IMR-90 (cell line): ENCODE data around the gene PRODH2.

ENCODE experiments used
- CTCF ChIP-seq: conservative IDR thresholded peaks from 2 replicates; pipeline ENCODE4 v1.5.1; 2012; ENCODE audit warnings: mild to moderate bottlenecking, low read depth, low read length, improper control_type of control experiment
- ELK1 ChIP-seq: fragments of 150-350 bp; IDR thresholded peaks from 2 replicates; pipeline ENCODE4 v1.6.1; 2016; ENCODE audit warnings: low read depth, mild to moderate bottlenecking, low read length, moderate library complexity, borderline replicate concordance
- MAFK ChIP-seq: IDR thresholded peaks from 2 replicates; pipeline ENCODE4 v1.6.1; 2012; ENCODE audit warnings: low read depth, low read length, improper control_type of control experiment
- MAZ ChIP-seq: IDR thresholded peaks from 2 replicates; pipeline ENCODE4 v1.6.1; 2012; ENCODE audit warnings: low read depth, mild to moderate bottlenecking, low read length, improper control_type of control experiment, moderate library complexity, borderline replicate concordance
- POLR2A ChIP-seq: IDR thresholded peaks from 2 replicates; pipeline ENCODE4 v1.6.1; 2012; ENCODE audit warnings: mild to moderate bottlenecking, low read depth, low read length

GRCh38 chr19:35853038-35853756, 40.6 kb upstream of the PRODH2 start:
- TF ChIP-seq CTCF, result no peak
- no peak for TF ChIP-seq POLR2A
- no peak for TF ChIP-seq MAFK
- no peak for TF ChIP-seq MAZ
- no peak for TF ChIP-seq ELK1
